Tibial nerve (tissue), 4 donors: ENCODE results near the gene CFAP61. TPM values are rescaled to one million over a fixed set of nuclear protein-coding genes. Genes with fewer than 3 reads are reported as not detected.

Experiments
- DNase-seq, 2 donors: peaks; one replicate each; pipeline ENCODE4 v3.0.0-alpha.2; 2019; ENCODE audit warnings: low spot score in 2 of 2
- H3K27ac ChIP-seq, 4 donors: fragments of 200-600 bp; sonication (generic) in 3 of 4; one replicate each; pipeline ENCODE4 v1.5.1; 2017 to 2019; ENCODE audit warnings: mild to moderate bottlenecking in 1 of 4
- H3K27me3 ChIP-seq, 2 donors: fragments of 200-600 bp; sonication (generic) in 1 of 2; one replicate each; pipeline versions ENCODE4 v1.5.1 to v1.6.0; 2017 to 2019
- H3K36me3 ChIP-seq, 3 donors: fragments of 200-600 bp; sonication (generic); one replicate each; pipeline ENCODE4 v1.5.1; 2018 to 2019
- H3K4me1 ChIP-seq, 4 donors: fragments of 200-600 bp; sonication (generic) in 3 of 4; one replicate each; pipeline ENCODE4 v1.5.1; 2017 to 2019
- H3K4me3 ChIP-seq, 4 donors: fragments of 200-600 bp; sonication (generic) in 3 of 4; one replicate each; pipeline ENCODE4 v1.5.1; 2017 to 2019; ENCODE audit warnings: mild to moderate bottlenecking in 1 of 4, moderate library complexity in 1 of 4
- H3K9me3 ChIP-seq, 4 donors: fragments of 200-600 bp; sonication (generic) in 3 of 4; one replicate each; pipeline ENCODE4 v1.5.1; 2017 to 2019
- CTCF ChIP-seq, 5 experiments: fragments of 200-600 bp in 3 of 5; fragments of 450-650 bp in 2 of 5; sonication (generic) in 3 of 5; IDR thresholded peaks; one replicate each; pipeline ENCODE4 v1.5.1; 2016 to 2019; ENCODE audit warnings: antibody characterized with exemption in 5 of 5, mild to moderate bottlenecking in 3 of 5, moderate library complexity in 2 of 5
- EP300 ChIP-seq, 2 donors: sonication (generic); formaldehyde crosslinking; IDR thresholded peaks; one replicate each; pipeline ENCODE4 v1.6.1; 2017; ENCODE audit warnings: antibody characterized with exemption in 2 of 2, mild to moderate bottlenecking in 1 of 2
- POLR2A ChIP-seq, 2 donors: fragments of 450-650 bp; IDR thresholded peaks; one replicate each; pipeline ENCODE4 v1.6.1; 2017; ENCODE audit warnings: antibody characterized with exemption in 2 of 2, mild to moderate bottlenecking in 2 of 2, moderate library complexity in 2 of 2
- WGBS, 2 donors: methylation state at CpG; one replicate each; pipeline ENCODE4 v1.1.5; 2018; 5-methylcytosine and 5-hydroxymethylcytosine counted together
- total RNA-seq, 4 donors: library from RNA; depleted of rRNA; stranded (reverse); fragments of >200 nt; gene quantifications; one replicate each; pipeline ENCODE4 v1.1.0, GENCODE V29; 2016

CFAP61 gene
- total RNA-seq, 4 donors from 2014 or later = 0.21 to 1.5 (median 0.60) TPM; not detected in 1

- Histone ChIP-seq H3K27me3 (no peaks in the 10 kb centered on the region), H3K4me3 (no peak overlapping the region), H3K36me3 (no peaks in the 10 kb centered on the region), H3K4me1 (no peaks in the 10 kb centered on the region), H3K9me3 (peaks cover 0 to 15% (median 0%) of the 10 kb centered on the region in 4 donors), H3K27ac (no peak overlapping the region)
- 61 to 100% methylated on average over 1 of the region's 1 CpG for WGBS, 2 donors
- TF ChIP-seq EP300 (IDR thresholded peaks at IDR 0.05) (no peak), POLR2A (IDR thresholded peaks at IDR 0.05) (no peak), CTCF (IDR thresholded peaks at IDR 0.05) (no peak)
- no peak for DNase-seq
These were observed 269.6 kb downstream of the CFAP61 start for GRCh38 chr20:20321917-20322316.

GRCh38 chr20:20322912-20323311, 270.6 kb downstream of the CFAP61 start:
- Histone ChIP-seq H3K27me3 (no peaks in the 10 kb centered on the region), H3K36me3 (no peaks in the 10 kb centered on the region), H3K27ac (no peak overlapping the region), H3K4me3 (no peak overlapping the region), H3K9me3 (peaks cover 0 to 16% (median 0%) of the 10 kb centered on the region in 4 donors), H3K4me1 (no peaks in the 10 kb centered on the region)
- WGBS, 2 donors = 89 to 91% methylated on average over 6 of the region's 6 CpGs
- no peak for TF ChIP-seq EP300 (IDR thresholded peaks at IDR 0.05)
- TF ChIP-seq CTCF (IDR thresholded peaks at IDR 0.05) = no peak
- no peak for TF ChIP-seq POLR2A (IDR thresholded peaks at IDR 0.05)
- DNase-seq = no peak

- 80 to 89% methylated on average over 6 of the region's 6 CpGs for WGBS, 2 donors
- Histone ChIP-seq H3K9me3 (peaks cover 0 to 3% (median 0%) of the 10 kb centered on the region in 4 donors), H3K27me3 (no peaks in the 10 kb centered on the region), H3K4me1 (no peaks in the 10 kb centered on the region), H3K27ac (no peak overlapping the region), H3K4me3 (no peak overlapping the region), H3K36me3 (no peaks in the 10 kb centered on the region)
- peak in 1 of 2 donors; percentile 8 for DNase-seq
- no peak for TF ChIP-seq POLR2A (IDR thresholded peaks at IDR 0.05)
- TF ChIP-seq CTCF (IDR thresholded peaks at IDR 0.05) = no peak
- no peak for TF ChIP-seq EP300 (IDR thresholded peaks at IDR 0.05)
These were observed 275.4 kb downstream of the CFAP61 start for GRCh38 chr20:20327746-20328145.

- Histone ChIP-seq H3K27ac (no peak overlapping the region), H3K36me3 (no peaks in the 10 kb centered on the region), H3K4me3 (no peak overlapping the region), H3K9me3 (peaks cover 0 to 2% (median 0%) of the 10 kb centered on the region in 4 donors), H3K27me3 (no peaks in the 10 kb centered on the region), H3K4me1 (no peaks in the 10 kb centered on the region)
- no peak for TF ChIP-seq POLR2A (IDR thresholded peaks at IDR 0.05)
- TF ChIP-seq CTCF (IDR thresholded peaks at IDR 0.05) = no peak
- TF ChIP-seq EP300 (IDR thresholded peaks at IDR 0.05) = no peak
- DNase-seq = no peak
- WGBS, 2 donors = 95 to 98% methylated on average over 13 of the region's 13 CpGs
These were observed 277.2 kb downstream of the CFAP61 start for GRCh38 chr20:20329564-20329963.

GRCh38 chr20:20331156-20331555, 278.8 kb downstream of the CFAP61 start:
- H3K27ac ChIP-seq = no peak overlapping the region
- H3K4me3 ChIP-seq = no peak overlapping the region
- WGBS, 2 donors = 44 to 62% methylated on average over 1 of the region's 1 CpG
- no peaks in the 10 kb centered on the region for H3K4me1 ChIP-seq
- no peak for DNase-seq
- TF ChIP-seq CTCF (IDR thresholded peaks at IDR 0.05) = no peak
- TF ChIP-seq EP300 (IDR thresholded peaks at IDR 0.05) = no peak
- TF ChIP-seq POLR2A (IDR thresholded peaks at IDR 0.05) = no peak
- H3K36me3 ChIP-seq = no peaks in the 10 kb centered on the region
- no peaks in the 10 kb centered on the region for H3K27me3 ChIP-seq
- peaks cover 0 to 2% (median 0%) of the 10 kb centered on the region in 4 donors for H3K9me3 ChIP-seq
